ENCODE data around the gene PUS3. TPM values are rescaled to one million over a fixed set of nuclear protein-coding genes. Genes with fewer than 3 reads are reported as not detected.

PUS3 gene
- total RNA-seq, 1 experiment from 2014 or later, result 11.9 TPM

DNA sequence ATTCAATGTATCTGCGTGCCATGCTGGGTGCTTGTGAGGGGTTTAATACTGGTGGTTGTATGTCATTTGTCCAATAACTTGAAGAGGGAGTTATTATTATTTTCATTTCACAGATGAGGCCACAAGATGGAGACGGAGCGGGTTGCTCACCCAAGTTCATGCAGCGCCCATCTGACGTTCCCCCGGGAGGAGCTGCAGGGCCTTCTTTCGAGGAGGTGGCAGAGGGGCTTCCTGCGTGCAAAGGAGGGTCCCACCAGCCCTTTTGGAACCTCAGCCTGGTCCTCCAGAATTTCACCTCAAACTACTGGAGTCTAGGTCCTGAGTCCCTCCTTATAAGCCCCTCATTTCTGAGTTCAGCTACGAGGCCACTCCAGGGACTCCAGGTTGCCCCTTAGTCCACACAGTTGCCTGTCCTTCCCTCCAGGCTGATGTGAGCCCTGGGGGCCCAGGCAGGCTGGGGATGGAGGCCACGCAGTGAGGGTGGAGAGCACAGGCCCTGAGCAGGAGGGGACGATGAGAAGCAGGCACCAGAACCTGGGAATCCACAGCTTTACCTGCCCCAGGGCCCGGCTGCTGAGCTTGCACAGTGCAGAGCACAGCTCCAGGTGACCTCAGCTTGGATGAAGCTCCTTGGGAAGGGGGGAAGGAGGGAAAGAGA, 39.9 kb upstream of the PUS3 start:
- H3K4me3 ChIP-seq (replicated peaks in 1 of 2; ENCODE audit: low read depth in 1 of 2, low read length in 2 of 2), result no peak overlapping the region
- H3K4me1 ChIP-seq (ENCODE audit: control insufficient read depth in 1 of 2, insufficient read depth in 2 of 2, low read length in 2 of 2), result peaks cover 7 to 22% of the 10 kb centered on the region in 2 experiments
- intact Hi-C loops (cut with micrococcal nuclease), result loop anchor here (1.0 to 5.0 kb wide), 2 partner anchors 119 to 251 kb away; partner anchors contain the start of gene CDON
- H3K9ac ChIP-seq (ENCODE audit: low read length), result no peak overlapping the region
- no peak overlapping the region for H3K27ac ChIP-seq (ENCODE audit: low read depth, low read length)
- no peaks in the 10 kb centered on the region for H3K9me3 ChIP-seq (ENCODE audit: control insufficient read depth in 1 of 2, insufficient read depth in 1 of 2, low read depth in 1 of 2, low read length in 2 of 2)
- H2AFZ ChIP-seq (ENCODE audit: low read depth, low read length, poor library complexity, severe bottlenecking), result no peak overlapping the region
- DNase-seq (ENCODE audit: low read depth, low spot score), result no peak
- H4K20me1 ChIP-seq (ENCODE audit: insufficient read depth), result no peaks in the 10 kb centered on the region
- no peaks in the 10 kb centered on the region for H3K36me3 ChIP-seq (ENCODE audit: control insufficient read depth in 1 of 2, insufficient read depth in 2 of 2, low read length in 2 of 2)
- no peak for TF ChIP-seq TCF7L2 (IDR thresholded peaks at IDR 0.05; ENCODE audit: borderline replicate concordance, extremely low read depth, insufficient read depth, insufficient read length)
- no peak for TF ChIP-seq ELF1 (IDR thresholded peaks at IDR 0.05; ENCODE audit: borderline replicate concordance, low read depth)
- TF ChIP-seq EGR1 (IDR thresholded peaks at IDR 0.05; ENCODE audit: low read depth), result no peak
- TF ChIP-seq POLR2A (IDR thresholded peaks at IDR 0.05; ENCODE audit: borderline replicate concordance, extremely low read depth, insufficient read depth, insufficient read length), result no peak
- no peak for TF ChIP-seq FOSL1 (IDR thresholded peaks at IDR 0.05; ENCODE audit: low read depth)
- TF ChIP-seq EZH2 (IDR thresholded peaks at IDR 0.05), result no peak
- TF ChIP-seq ATF3 (IDR thresholded peaks at IDR 0.05), result no peak
- TF ChIP-seq, protein P1, sequence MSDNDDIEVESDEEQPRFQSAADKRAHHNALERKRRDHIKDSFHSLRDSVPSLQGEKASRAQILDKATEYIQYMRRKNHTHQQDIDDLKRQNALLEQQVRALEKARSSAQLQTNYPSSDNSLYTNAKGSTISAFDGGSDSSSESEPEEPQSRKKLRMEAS (IDR thresholded peaks at IDR 0.05), result no peak
- no peak for TF ChIP-seq SRF (IDR thresholded peaks at IDR 0.05; ENCODE audit: low read depth)
- TF ChIP-seq SP1 (IDR thresholded peaks at IDR 0.05; ENCODE audit: low read depth), result no peak
- TF ChIP-seq RAD21 (IDR thresholded peaks at IDR 0.05; ENCODE audit: low read depth), result no peak
- no peak for TF ChIP-seq CBX3 (IDR thresholded peaks at IDR 0.05; ENCODE audit: low read depth)
- TF ChIP-seq SIN3A (IDR thresholded peaks at IDR 0.05; ENCODE audit: low read depth), result no peak
- H3K9me2 ChIP-seq (ENCODE audit: insufficient read depth), result no peaks in the 10 kb centered on the region
- CTCF ChIA-PET, result interaction anchor here (0.8 to 1.3 kb wide), 3 partner anchors 11 to 251 kb away, joined by 3 to 5 read pairs (median 4); no protein-coding TSS in a partner anchor
- RAD21 ChIA-PET (ENCODE audit: low non-redundant PET in 1 of 2, low total read pairs in 2 of 2, uncharacterized antibody in 2 of 2, unreplicated experiment in 2 of 2), result no interaction called here
- H3K4me2 ChIP-seq (ENCODE audit: low read length), result no peak overlapping the region
- no peaks in the 10 kb centered on the region for H3K27me3 ChIP-seq (ENCODE audit: insufficient read depth, low read length)
- no peaks in the 10 kb centered on the region for H3K79me2 ChIP-seq (ENCODE audit: insufficient read depth, low read length)
- BruUV-seq (replicated peaks), result no TSS peak
- ATAC-seq, result no peak
- POLR2A ChIA-PET, result no interaction called here

Data from HCT116 (cell line).